Tibial artery (tissue), 4 donors: ENCODE measurements around the gene EMC8.

Experiments used
- DNase-seq, 2 donors: peaks; one replicate each; pipeline ENCODE4 v3.0.0-alpha.2; 2019
- H3K27ac ChIP-seq, 2 donors: fragments of 200-600 bp; sonication (generic) in 1 of 2; 1 replicate in 1 of 2; 2 replicates in 1 of 2; pipeline ENCODE4 v1.5.1; 2018 to 2019; ENCODE audit warnings: mild to moderate bottlenecking in 1 of 2
- H3K27me3 ChIP-seq, 2 donors: fragments of 200-600 bp; sonication (generic) in 1 of 2; one replicate each; pipeline versions ENCODE4 v1.5.1 to v1.6.0; 2016 to 2019
- H3K36me3 ChIP-seq, 3 donors: fragments of 200-600 bp; sonication (generic) in 2 of 3; one replicate each; pipeline ENCODE4 v1.5.1; 2016 to 2019; ENCODE audit warnings: mild to moderate bottlenecking in 2 of 3
- H3K4me1 ChIP-seq, 4 donors: fragments of 200-600 bp; sonication (generic) in 2 of 4; 1 replicate in 3 of 4; 2 replicates in 1 of 4; pipeline ENCODE4 v1.5.1; 2016 to 2019
- H3K4me3 ChIP-seq, 2 donors: fragments of 200-600 bp; sonication (generic) in 1 of 2; 1 replicate in 1 of 2; 2 replicates in 1 of 2; pipeline ENCODE4 v1.5.1; 2018 to 2019; ENCODE audit warnings: mild to moderate bottlenecking in 2 of 2
- H3K9me3 ChIP-seq, 3 donors: fragments of 200-600 bp; sonication (generic) in 1 of 3; one replicate each; pipeline ENCODE4 v1.5.1; 2016 to 2019
- CTCF ChIP-seq, 2 experiments: fragments of 200-600 bp in 1 of 2; fragments of 450-650 bp in 1 of 2; IDR thresholded peaks; one replicate each; pipeline ENCODE4 v1.5.1; 2017 to 2019; ENCODE audit warnings: antibody characterized with exemption in 2 of 2, mild to moderate bottlenecking in 1 of 2, moderate library complexity in 1 of 2
- intact Hi-C: fragments of 100-400 bp; cut with DNase I; formaldehyde crosslinking; loops from one replicate; pipeline ENCODE4 v1.15.0; 2023; ENCODE audit warnings: low total_unique reads

Gene EMC8

GRCh38 chr16:85765211-85765610 lies 34.1 kb downstream of the EMC8 start:
- H3K27me3 ChIP-seq: peaks cover 0 to 29% of the 10 kb centered on the region in 2 donors
- H3K4me3 ChIP-seq: no peak overlapping the region
- no peaks in the 10 kb centered on the region for H3K9me3 ChIP-seq
- no peak for TF ChIP-seq CTCF (IDR thresholded peaks at IDR 0.05)
- no peak for DNase-seq
- intact Hi-C loops: no loop called here
- no peaks in the 10 kb centered on the region for H3K36me3 ChIP-seq
- H3K27ac ChIP-seq: no peak overlapping the region
- no peaks in the 10 kb centered on the region for H3K4me1 ChIP-seq

GRCh38 chr16:85763616-85764015 lies 35.7 kb downstream of the EMC8 start:
- H3K36me3 ChIP-seq: no peaks in the 10 kb centered on the region
- H3K27ac ChIP-seq: no peak overlapping the region
- no peaks in the 10 kb centered on the region for H3K9me3 ChIP-seq
- TF ChIP-seq CTCF (IDR thresholded peaks at IDR 0.05): no peak
- intact Hi-C loops: no loop called here
- H3K4me1 ChIP-seq: no peaks in the 10 kb centered on the region
- no peak for DNase-seq
- H3K4me3 ChIP-seq: no peak overlapping the region
- peaks cover 0 to 44% of the 10 kb centered on the region in 2 donors for H3K27me3 ChIP-seq

- DNase-seq: no peak
- peaks cover 0 to 44% of the 10 kb centered on the region in 2 donors for H3K27me3 ChIP-seq
- no peak overlapping the region for H3K4me3 ChIP-seq
- H3K9me3 ChIP-seq: no peaks in the 10 kb centered on the region
- no peaks in the 10 kb centered on the region for H3K4me1 ChIP-seq
- no peak overlapping the region for H3K27ac ChIP-seq
- intact Hi-C loops: no loop called here
- TF ChIP-seq CTCF (IDR thresholded peaks at IDR 0.05): no peak
- no peaks in the 10 kb centered on the region for H3K36me3 ChIP-seq
These were observed 36.4 kb downstream of the EMC8 start for GRCh38 chr16:85762970-85763369.

- no peaks in the 10 kb centered on the region for H3K4me1 ChIP-seq
These were observed 37.5 kb downstream of the EMC8 start for GRCh38 chr16:85761861-85762260.

GRCh38 chr16:85759631-85760419 lies 39.5 kb downstream of the EMC8 start:
- Histone ChIP-seq H3K9me3 (no peaks in the 10 kb centered on the region), H3K4me1 (no peaks in the 10 kb centered on the region), H3K27ac (no peak overlapping the region), H3K36me3 (no peaks in the 10 kb centered on the region), H3K4me3 (no peak overlapping the region), H3K27me3 (peaks cover 0 to 38% of the 10 kb centered on the region in 2 donors)
- no peak for DNase-seq
- no peak for TF ChIP-seq CTCF (IDR thresholded peaks at IDR 0.05)
- intact Hi-C loops: no loop called here

More at GRCh38 chr16:85761861-85762260, 37.5 kb downstream of the EMC8 start:
- H3K36me3 ChIP-seq: no peaks in the 10 kb centered on the region
- no peak for TF ChIP-seq CTCF (IDR thresholded peaks at IDR 0.05)
- no peak overlapping the region for H3K4me3 ChIP-seq
- no peak overlapping the region for H3K27ac ChIP-seq
- DNase-seq: no peak
- peaks cover 0 to 41% of the 10 kb centered on the region in 2 donors for H3K27me3 ChIP-seq
- no peaks in the 10 kb centered on the region for H3K9me3 ChIP-seq
- intact Hi-C loops: no loop called here
